Breast epithelium (tissue), 3 donors: ENCODE data around the gene TPX2.

Experiments used
- POLR2A ChIP-seq: fragments of 450-650 bp; IDR thresholded peaks from one replicate; pipeline ENCODE4 v1.6.1; 2016; ENCODE audit warnings: antibody characterized with exemption, mild to moderate bottlenecking, moderate library complexity
- TF ChIP-seq, protein P1 (sequence below), 3 donors: fragments of 450-650 bp; IDR thresholded peaks; one replicate each; pipeline ENCODE4 v1.5.1; 2016 to 2017; ENCODE audit warnings: antibody characterized with exemption in 3 of 3, mild to moderate bottlenecking in 3 of 3, moderate library complexity in 3 of 3

DNA sequence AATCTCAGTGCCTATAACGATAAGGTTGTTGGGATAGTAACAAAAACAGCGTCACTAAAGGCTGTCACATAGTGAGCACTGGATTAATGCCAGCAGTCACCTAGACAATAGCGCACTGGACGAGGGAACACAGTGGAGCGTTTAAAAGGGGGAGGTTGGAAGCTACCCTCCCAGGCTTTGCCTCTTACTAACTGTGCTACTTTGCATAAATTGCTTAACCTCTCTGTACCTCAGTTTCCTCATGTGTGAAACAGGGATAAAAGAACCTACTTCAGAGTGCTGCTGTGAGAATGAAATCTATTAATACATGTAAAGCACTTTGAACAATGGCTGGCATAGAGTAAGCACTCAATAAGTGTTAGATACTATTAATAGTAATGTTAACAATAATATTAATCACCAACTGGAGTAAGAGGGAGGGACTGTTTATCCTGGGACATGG is 27.0 kb upstream of the TPX2 start:
- TF ChIP-seq, protein P1, sequence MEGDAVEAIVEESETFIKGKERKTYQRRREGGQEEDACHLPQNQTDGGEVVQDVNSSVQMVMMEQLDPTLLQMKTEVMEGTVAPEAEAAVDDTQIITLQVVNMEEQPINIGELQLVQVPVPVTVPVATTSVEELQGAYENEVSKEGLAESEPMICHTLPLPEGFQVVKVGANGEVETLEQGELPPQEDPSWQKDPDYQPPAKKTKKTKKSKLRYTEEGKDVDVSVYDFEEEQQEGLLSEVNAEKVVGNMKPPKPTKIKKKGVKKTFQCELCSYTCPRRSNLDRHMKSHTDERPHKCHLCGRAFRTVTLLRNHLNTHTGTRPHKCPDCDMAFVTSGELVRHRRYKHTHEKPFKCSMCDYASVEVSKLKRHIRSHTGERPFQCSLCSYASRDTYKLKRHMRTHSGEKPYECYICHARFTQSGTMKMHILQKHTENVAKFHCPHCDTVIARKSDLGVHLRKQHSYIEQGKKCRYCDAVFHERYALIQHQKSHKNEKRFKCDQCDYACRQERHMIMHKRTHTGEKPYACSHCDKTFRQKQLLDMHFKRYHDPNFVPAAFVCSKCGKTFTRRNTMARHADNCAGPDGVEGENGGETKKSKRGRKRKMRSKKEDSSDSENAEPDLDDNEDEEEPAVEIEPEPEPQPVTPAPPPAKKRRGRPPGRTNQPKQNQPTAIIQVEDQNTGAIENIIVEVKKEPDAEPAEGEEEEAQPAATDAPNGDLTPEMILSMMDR (IDR thresholded peaks at IDR 0.05), result no peak
- no peak for TF ChIP-seq POLR2A
